PFSK-1 (cell line): ENCODE measurements around the gene LRRIQ1.

ENCODE experiments used
- FOXP2 ChIP-seq: optimal IDR thresholded peaks from 2 replicates; pipeline ENCODE3; 2011; ENCODE audit warnings: borderline replicate concordance, control low read depth, inconsistent platforms; ENCODE audit not compliant: insufficient read depth; ENCODE audit errors: extremely low read length, extremely low read depth
- POLR2AphosphoS5 ChIP-seq: IDR thresholded peaks from 2 replicates; pipeline ENCODE4 v1.6.1; 2012; ENCODE audit warnings: low read depth, mild to moderate bottlenecking, control low read depth, low read length, moderate library complexity
- SIN3A ChIP-seq: IDR thresholded peaks from 2 replicates; pipeline ENCODE4 v1.6.1; 2012; ENCODE audit warnings: mild to moderate bottlenecking, low read length, moderate library complexity, borderline replicate concordance; ENCODE audit not compliant: insufficient read depth
- TAF1 ChIP-seq: IDR thresholded peaks from 2 replicates; pipeline ENCODE4 v1.6.1; 2012; ENCODE audit warnings: low read length, control low read depth, borderline replicate concordance; ENCODE audit not compliant: insufficient read depth
- TF ChIP-seq, protein P1 (sequence below), 2 experiments: IDR thresholded peaks; 2 replicates each; pipeline versions ENCODE4 v1.6.1 to v1.8.0; 2011 to 2012; ENCODE audit warnings: low read depth in 2 of 2, low read length in 2 of 2, control low read depth in 1 of 2, inconsistent platforms in 1 of 2, mild to moderate bottlenecking in 1 of 2, moderate library complexity in 1 of 2; ENCODE audit not compliant: insufficient read depth in 1 of 2

Gene LRRIQ1

DNA sequence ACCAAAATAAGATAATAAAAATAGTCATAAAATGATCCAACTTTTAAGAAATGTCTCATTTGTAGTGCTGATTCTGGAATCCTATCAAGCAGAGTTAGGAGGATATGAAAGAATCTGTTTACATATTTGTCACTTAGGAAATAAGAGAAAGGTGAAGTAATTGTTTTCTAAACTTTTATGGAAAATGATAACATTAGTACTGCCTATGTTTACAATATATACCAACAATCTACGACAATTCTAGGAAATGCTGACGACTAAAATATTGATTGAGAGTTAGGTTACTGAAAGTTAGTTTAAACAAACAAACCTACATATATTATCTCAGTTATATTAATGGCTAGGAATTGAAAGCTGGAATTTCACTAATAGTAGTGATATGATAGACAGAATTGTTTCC is 18.1 kb upstream of the LRRIQ1 start:
- TF ChIP-seq POLR2AphosphoS5 (no peak), FOXP2 (no peak), SIN3A (no peak), TAF1 (no peak)
- TF ChIP-seq, protein P1, sequence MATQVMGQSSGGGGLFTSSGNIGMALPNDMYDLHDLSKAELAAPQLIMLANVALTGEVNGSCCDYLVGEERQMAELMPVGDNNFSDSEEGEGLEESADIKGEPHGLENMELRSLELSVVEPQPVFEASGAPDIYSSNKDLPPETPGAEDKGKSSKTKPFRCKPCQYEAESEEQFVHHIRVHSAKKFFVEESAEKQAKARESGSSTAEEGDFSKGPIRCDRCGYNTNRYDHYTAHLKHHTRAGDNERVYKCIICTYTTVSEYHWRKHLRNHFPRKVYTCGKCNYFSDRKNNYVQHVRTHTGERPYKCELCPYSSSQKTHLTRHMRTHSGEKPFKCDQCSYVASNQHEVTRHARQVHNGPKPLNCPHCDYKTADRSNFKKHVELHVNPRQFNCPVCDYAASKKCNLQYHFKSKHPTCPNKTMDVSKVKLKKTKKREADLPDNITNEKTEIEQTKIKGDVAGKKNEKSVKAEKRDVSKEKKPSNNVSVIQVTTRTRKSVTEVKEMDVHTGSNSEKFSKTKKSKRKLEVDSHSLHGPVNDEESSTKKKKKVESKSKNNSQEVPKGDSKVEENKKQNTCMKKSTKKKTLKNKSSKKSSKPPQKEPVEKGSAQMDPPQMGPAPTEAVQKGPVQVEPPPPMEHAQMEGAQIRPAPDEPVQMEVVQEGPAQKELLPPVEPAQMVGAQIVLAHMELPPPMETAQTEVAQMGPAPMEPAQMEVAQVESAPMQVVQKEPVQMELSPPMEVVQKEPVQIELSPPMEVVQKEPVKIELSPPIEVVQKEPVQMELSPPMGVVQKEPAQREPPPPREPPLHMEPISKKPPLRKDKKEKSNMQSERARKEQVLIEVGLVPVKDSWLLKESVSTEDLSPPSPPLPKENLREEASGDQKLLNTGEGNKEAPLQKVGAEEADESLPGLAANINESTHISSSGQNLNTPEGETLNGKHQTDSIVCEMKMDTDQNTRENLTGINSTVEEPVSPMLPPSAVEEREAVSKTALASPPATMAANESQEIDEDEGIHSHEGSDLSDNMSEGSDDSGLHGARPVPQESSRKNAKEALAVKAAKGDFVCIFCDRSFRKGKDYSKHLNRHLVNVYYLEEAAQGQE (IDR thresholded peaks at IDR 0.05; ENCODE audit: insufficient read depth in 1 of 2, low read depth in 2 of 2, low read length in 2 of 2): no peak

DNA sequence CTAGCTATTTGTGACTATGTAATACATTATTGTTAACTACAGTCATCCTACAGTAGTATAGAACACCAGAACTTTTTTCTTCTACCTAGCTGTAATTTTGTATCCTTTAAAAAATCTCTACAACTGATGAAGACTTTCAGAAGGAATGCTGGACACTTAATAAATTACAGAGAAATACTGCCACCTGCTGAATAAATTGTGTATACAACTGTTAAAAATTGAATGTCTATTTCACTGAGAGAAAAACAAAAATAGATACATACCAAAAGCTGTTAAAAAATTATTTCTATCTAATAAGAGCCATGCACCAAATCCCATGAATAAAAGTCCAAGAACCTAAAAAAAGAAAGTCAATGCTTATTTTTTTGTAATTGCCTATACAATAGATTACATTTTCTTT is 6.7 kb upstream of the LRRIQ1 start:
- TF ChIP-seq FOXP2 (no peak), POLR2AphosphoS5 (no peak), TAF1 (no peak), SIN3A (no peak)
- TF ChIP-seq, protein P1 (IDR thresholded peaks at IDR 0.05; ENCODE audit: insufficient read depth in 1 of 2, low read depth in 2 of 2, low read length in 2 of 2): no peak

DNA sequence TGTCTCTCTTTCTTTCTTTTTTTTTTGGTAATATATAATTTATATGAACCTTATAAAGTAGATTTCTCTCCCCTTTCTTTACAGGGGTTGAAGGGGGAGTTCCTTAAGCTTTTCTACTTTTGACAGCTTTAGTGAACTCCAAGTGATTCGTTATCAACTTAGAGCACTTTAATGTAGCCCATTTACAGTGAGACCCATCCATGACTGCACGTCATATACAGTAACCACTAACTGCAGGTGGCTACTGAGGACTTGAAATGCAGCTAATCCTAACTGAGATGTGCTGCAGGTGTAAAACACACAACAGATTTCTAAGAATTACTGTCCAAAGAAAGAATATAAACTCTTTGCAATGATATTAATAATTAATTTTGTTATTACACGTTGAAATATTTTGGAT is 582 bp downstream of the LRRIQ1 start:
- no peak for TF ChIP-seq POLR2AphosphoS5
- TF ChIP-seq TAF1: no peak

DNA sequence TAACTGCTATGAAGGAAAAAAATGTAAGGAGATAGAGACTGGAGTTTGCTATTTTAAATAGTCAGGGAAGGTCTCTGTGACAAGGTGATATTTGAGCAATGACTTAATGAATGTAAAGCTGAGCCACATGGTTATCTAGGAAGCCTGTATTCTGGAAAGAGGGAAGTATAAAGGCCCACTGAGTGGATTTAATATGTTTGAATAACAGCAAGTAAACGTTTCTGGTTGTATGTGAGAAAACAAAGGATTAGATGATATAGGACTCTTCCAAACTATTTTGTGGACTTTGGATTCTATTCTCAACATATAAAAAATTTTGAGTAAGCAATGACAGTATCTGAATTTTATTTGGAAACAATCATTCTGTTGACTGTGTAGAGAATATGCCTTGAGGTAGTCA is 5.2 kb downstream of the LRRIQ1 start:
- no peak for TF ChIP-seq TAF1
- TF ChIP-seq, protein P1 (IDR thresholded peaks at IDR 0.05; ENCODE audit: insufficient read depth in 1 of 2, low read depth in 2 of 2, low read length in 2 of 2): no peak

DNA sequence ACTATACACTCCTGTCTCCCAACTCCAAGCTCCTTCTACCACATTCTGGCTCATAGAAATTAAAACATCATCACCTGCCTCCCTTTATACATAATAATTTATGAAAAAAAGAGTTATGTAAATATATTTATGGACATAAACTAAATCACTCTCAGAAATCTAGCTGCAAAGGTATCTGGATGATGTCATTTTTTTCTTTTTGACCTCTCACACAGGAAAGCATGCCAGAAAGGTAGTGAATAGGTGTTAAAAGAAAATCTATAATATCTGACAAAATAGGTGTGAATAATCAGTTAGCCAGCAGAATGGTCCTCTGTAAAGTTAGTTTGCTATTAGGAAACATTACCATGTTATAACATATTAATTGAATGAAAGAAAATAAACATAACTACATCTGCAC is 7.7 kb downstream of the LRRIQ1 start:
- TF ChIP-seq POLR2AphosphoS5 (no peak), SIN3A (no peak), FOXP2 (no peak), TAF1 (no peak)

DNA sequence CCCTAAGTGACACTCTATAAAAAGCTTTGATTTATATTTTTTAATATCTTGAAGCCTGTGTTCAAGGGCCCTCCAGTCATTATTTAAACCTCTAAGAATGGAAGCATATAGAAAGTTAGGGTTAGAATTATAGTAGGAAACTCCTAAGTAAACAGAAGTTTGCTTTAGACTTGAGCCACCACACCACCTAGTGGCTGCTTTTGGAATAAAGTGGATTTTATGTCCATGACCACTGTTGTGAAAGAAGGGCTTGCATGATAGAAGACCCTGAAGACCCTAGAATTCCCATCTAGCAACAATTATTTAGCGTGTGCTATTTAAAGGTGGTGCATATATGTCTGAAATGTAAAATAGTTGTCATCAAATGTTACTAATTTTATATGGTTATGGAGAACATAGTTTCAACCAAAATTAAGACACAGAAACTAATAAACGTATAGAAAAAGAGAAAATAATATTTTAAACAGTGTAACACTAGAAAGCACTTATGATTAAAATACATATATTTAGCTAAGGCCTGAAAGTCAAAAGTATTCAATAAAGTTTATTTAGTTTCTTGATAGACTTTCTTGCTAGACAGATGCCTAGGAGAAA is 21.3 kb downstream of the LRRIQ1 start:
- no peak for TF ChIP-seq POLR2AphosphoS5
- TF ChIP-seq, protein P1 (IDR thresholded peaks at IDR 0.05; ENCODE audit: insufficient read depth in 1 of 2, low read depth in 2 of 2, low read length in 2 of 2): no peak
- no peak for TF ChIP-seq TAF1
- TF ChIP-seq SIN3A: no peak
- TF ChIP-seq FOXP2: no peak
